Mesenchymal stem cell (in vitro differentiated cells and primary cell): ENCODE measurements around the gene PSPH.
"Not testable (repeated sequence)": the region's sequence is repeated elsewhere in the genome, so short reads cannot be mapped to it uniquely, and the experiment has no call there.

Experiments used
- DNase-seq: peaks from one replicate; pipeline ENCODE4 v3.0.0-alpha.2; 2013
- H2AFZ ChIP-seq: one replicate; pipeline ENCODE4 v1.6.1; 2013; ENCODE audit warnings: low read depth, mild to moderate bottlenecking, control low read depth, inconsistent platforms, low read length, moderate library complexity
- H2AK5ac ChIP-seq: 2 replicates; pipeline ENCODE4 v1.6.1; 2013; ENCODE audit warnings: low read length, moderate library complexity, mild to moderate bottlenecking, inconsistent platforms; ENCODE audit not compliant: severe bottlenecking
- H2BK120ac ChIP-seq: one replicate; pipeline ENCODE4 v1.6.1; 2013; ENCODE audit warnings: low read depth, mild to moderate bottlenecking, inconsistent platforms, low read length, moderate library complexity
- H2BK12ac ChIP-seq, 2 experiments: one replicate each; pipeline ENCODE4 v1.6.1; 2013; ENCODE audit warnings: inconsistent platforms in 2 of 2, low read length in 2 of 2, mild to moderate bottlenecking in 2 of 2, moderate library complexity in 2 of 2, control low read depth in 1 of 2
- H2BK15ac ChIP-seq: one replicate; pipeline ENCODE4 v1.6.1; 2013; ENCODE audit warnings: mild to moderate bottlenecking, low read depth, inconsistent platforms; ENCODE audit not compliant: poor library complexity, severe bottlenecking
- H2BK5ac ChIP-seq: 2 replicates; pipeline ENCODE4 v1.6.1; 2013; ENCODE audit warnings: low read depth, mild to moderate bottlenecking, low read length, control low read depth, inconsistent platforms; ENCODE audit not compliant: poor library complexity, severe bottlenecking
- H3K14ac ChIP-seq, 2 experiments: one replicate each; pipeline ENCODE4 v1.6.1; 2013; ENCODE audit warnings: inconsistent platforms in 2 of 2, low read length in 2 of 2, control low read depth in 1 of 2, mild to moderate bottlenecking in 1 of 2, moderate library complexity in 1 of 2
- H3K18ac ChIP-seq, 2 experiments: one replicate each; pipeline ENCODE4 v1.6.1; 2013; ENCODE audit warnings: inconsistent platforms in 2 of 2, low read length in 2 of 2, control low read depth in 1 of 2, low read depth in 1 of 2, mild to moderate bottlenecking in 1 of 2
- H3K23ac ChIP-seq, 2 experiments: one replicate each; pipeline ENCODE4 v1.6.1; 2013; ENCODE audit warnings: inconsistent platforms in 2 of 2, low read length in 2 of 2, mild to moderate bottlenecking in 2 of 2, moderate library complexity in 2 of 2, control low read depth in 1 of 2
- H3K27ac ChIP-seq: 2 replicates; pipeline ENCODE4 v1.5.1; 2013; ENCODE audit warnings: mild to moderate bottlenecking, moderate library complexity, low read length, control low read depth, inconsistent platforms; ENCODE audit not compliant: poor library complexity, severe bottlenecking
- H3K27me3 ChIP-seq, 2 experiments: 2 replicates each; pipeline versions ENCODE4 v1.6.1 to v1.7.0; 2013; ENCODE audit warnings: low read length in 2 of 2, mild to moderate bottlenecking in 2 of 2, moderate library complexity in 2 of 2, control low read depth in 1 of 2, inconsistent platforms in 1 of 2; ENCODE audit not compliant: control insufficient read depth in 1 of 2, insufficient read depth in 1 of 2
- H3K36me3 ChIP-seq, 2 experiments: 2 replicates each; pipeline versions ENCODE4 v1.6.1 to v1.7.0; 2013; ENCODE audit warnings: low read length in 2 of 2, control low read depth in 1 of 2, inconsistent platforms in 1 of 2, low read depth in 1 of 2, mild to moderate bottlenecking in 1 of 2; ENCODE audit not compliant: insufficient read depth in 2 of 2, control insufficient read depth in 1 of 2
- H3K4ac ChIP-seq, 2 experiments: one replicate each; pipeline ENCODE4 v1.6.1; 2013; ENCODE audit warnings: inconsistent platforms in 2 of 2, low read length in 2 of 2, mild to moderate bottlenecking in 2 of 2, moderate library complexity in 2 of 2, control low read depth in 1 of 2, low read depth in 1 of 2
- H3K4me1 ChIP-seq: 2 replicates; pipeline ENCODE4 v1.6.1; 2013; ENCODE audit warnings: low read depth, low read length, control low read depth; ENCODE audit not compliant: control insufficient read depth, insufficient read depth
- H3K4me2 ChIP-seq: 2 replicates; pipeline ENCODE4 v1.6.1; 2013; ENCODE audit warnings: low read length, mild to moderate bottlenecking, inconsistent platforms; ENCODE audit not compliant: poor library complexity, severe bottlenecking
- H3K4me3 ChIP-seq, 2 experiments: 2 replicates each; pipeline versions ENCODE4 v1.5.1 to v1.7.0; 2013; ENCODE audit warnings: low read length in 2 of 2, mild to moderate bottlenecking in 2 of 2, control low read depth in 1 of 2, low read depth in 1 of 2; ENCODE audit not compliant: insufficient read depth in 1 of 2
- H3K79me1 ChIP-seq: replicated peaks from 2 replicates; pipeline ENCODE4 v1.6.1; 2013; ENCODE audit warnings: mild to moderate bottlenecking, control low read depth, low read length, inconsistent platforms; ENCODE audit not compliant: poor library complexity, severe bottlenecking
- H3K9ac ChIP-seq: 2 replicates; pipeline ENCODE4 v1.7.0; 2013; ENCODE audit warnings: mild to moderate bottlenecking, low read length, moderate library complexity
- H3K9me3 ChIP-seq: 2 replicates; pipeline ENCODE4 v1.7.0; 2013; ENCODE audit warnings: mild to moderate bottlenecking, low read length; ENCODE audit not compliant: control insufficient read depth
- H4K8ac ChIP-seq: one replicate; pipeline ENCODE4 v1.6.1; 2013; ENCODE audit warnings: inconsistent platforms, mild to moderate bottlenecking, low read length, moderate library complexity
- H4K91ac ChIP-seq: one replicate; pipeline ENCODE4 v1.6.1; 2013; ENCODE audit warnings: mild to moderate bottlenecking, low read length, inconsistent platforms
- WGBS: methylation state at CpG from one replicate; pipeline ENCODE4 v1.1.7; 2013; ENCODE audit warnings: mixed read lengths; 5-methylcytosine and 5-hydroxymethylcytosine counted together

PSPH gene

DNA sequence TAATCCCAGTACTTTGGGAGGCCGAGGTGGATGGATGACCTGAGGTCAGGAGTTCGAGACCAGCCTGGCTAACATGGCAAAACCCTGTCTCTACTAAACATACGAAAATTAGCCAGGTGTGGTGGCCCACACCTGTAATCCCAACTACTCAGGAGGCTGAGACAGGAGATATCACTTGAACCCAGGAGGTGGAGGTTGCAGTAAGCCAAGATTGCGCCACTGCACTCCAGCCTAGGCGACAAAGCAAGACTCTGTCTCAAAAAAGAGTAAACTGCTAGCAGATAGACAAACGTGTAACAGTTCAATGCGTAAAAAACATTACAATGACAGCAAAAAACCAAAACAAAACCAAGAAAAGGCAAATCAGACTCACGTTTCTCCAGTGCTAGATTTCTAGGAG, 19.7 kb downstream of the PSPH start:
- DNase-seq, H3K9me3 ChIP-seq, H2AFZ ChIP-seq, H4K8ac ChIP-seq, H2BK12ac ChIP-seq, H3K9ac ChIP-seq, H3K18ac ChIP-seq, H3K14ac ChIP-seq, H3K27ac ChIP-seq, H2BK15ac ChIP-seq, H3K23ac ChIP-seq, H2BK5ac ChIP-seq, H3K27me3 ChIP-seq, H3K4me3 ChIP-seq, H4K91ac ChIP-seq, H3K4me2 ChIP-seq, H2BK120ac ChIP-seq, H3K4me1 ChIP-seq, H2AK5ac ChIP-seq: not testable (repeated sequence)
- WGBS, result 83% methylated on average over 8 of the region's 8 CpGs
- peaks cover 12% of the 10 kb centered on the region for H3K79me1 ChIP-seq
- peaks cover 10 to 37% of the 10 kb centered on the region in 2 experiments for H3K36me3 ChIP-seq
- peak overlapping the region in 1 of 2 experiments; percentile 13 for H3K4ac ChIP-seq

GRCh38 chr7:56030340-56030739, 20.9 kb downstream of the PSPH start:
- peaks cover 3% of the 10 kb centered on the region for H3K4me1 ChIP-seq
- no peak overlapping the region for H4K8ac ChIP-seq
- H3K9me3 ChIP-seq, result no peaks in the 10 kb centered on the region
- no peak overlapping the region for H2AK5ac ChIP-seq
- H3K23ac ChIP-seq, result no peak overlapping the region
- no peak overlapping the region for H3K9ac ChIP-seq
- H3K27ac ChIP-seq, result no peak overlapping the region
- DNase-seq, result no peak
- H2BK12ac ChIP-seq, result no peak overlapping the region
- H3K4ac ChIP-seq, result no peak overlapping the region
- H2BK120ac ChIP-seq, result no peak overlapping the region
- H3K18ac ChIP-seq, result no peak overlapping the region
- no peak overlapping the region for H3K4me3 ChIP-seq
- H3K79me1 ChIP-seq, result peaks cover 11% of the 10 kb centered on the region
- no peak overlapping the region for H3K14ac ChIP-seq
- H2AFZ ChIP-seq, result no peak overlapping the region
- H3K4me2 ChIP-seq, result no peak overlapping the region
- H3K27me3 ChIP-seq, result no peaks in the 10 kb centered on the region
- no peak overlapping the region for H2BK5ac ChIP-seq
- no peak overlapping the region for H4K91ac ChIP-seq
- no peak overlapping the region for H2BK15ac ChIP-seq
- WGBS, result 95% methylated on average over 8 of the region's 8 CpGs
- H3K36me3 ChIP-seq, result peaks cover 10 to 38% of the 10 kb centered on the region in 2 experiments

DNA sequence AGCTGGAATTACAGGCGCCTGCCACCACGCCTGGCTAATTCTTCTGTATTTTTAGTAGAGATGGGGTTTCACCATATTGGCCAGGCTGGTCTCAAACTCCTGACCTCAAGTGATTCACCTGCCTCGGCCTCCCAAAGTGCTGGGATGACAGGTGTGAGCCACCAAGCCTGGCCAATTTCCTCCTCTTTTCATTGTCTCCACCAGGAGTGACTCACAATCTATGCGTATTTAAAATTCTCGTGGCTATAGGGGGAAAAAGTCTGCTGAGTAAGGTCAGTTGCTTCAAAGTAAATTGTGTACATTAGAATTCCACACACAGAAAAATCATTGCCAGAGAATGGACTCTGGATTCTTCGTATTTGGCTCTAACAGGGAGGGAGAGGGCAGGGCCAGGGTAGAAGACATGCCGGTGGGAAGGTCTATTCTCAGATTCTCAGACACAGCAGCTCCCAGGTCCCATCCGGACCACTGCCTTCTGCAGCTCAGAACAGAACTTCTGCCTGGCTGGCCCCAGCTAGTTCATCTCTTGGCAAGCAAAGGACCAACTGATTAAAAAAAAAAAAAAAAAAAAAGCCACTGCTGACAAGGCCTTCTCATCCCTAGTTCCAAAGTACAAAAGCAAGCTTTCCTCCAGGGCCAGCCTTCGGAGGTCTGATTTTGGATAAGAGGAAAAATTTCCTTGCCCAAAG, 22.2 kb downstream of the PSPH start:
- WGBS, result 65% methylated on average over 7 of the region's 9 CpGs
- H3K79me1 ChIP-seq, result peaks cover 10% of the 10 kb centered on the region
- no peak overlapping the region for H2AFZ ChIP-seq
- no peak overlapping the region for H3K4me3 ChIP-seq
- H2AK5ac ChIP-seq, result no peak overlapping the region
- H3K14ac ChIP-seq, result no peak overlapping the region
- no peak overlapping the region for H2BK5ac ChIP-seq
- no peak overlapping the region for H2BK120ac ChIP-seq
- H4K91ac ChIP-seq, result no peak overlapping the region
- no peaks in the 10 kb centered on the region for H3K9me3 ChIP-seq
- no peak overlapping the region for H3K23ac ChIP-seq
- DNase-seq, result peak; percentile 64
- H3K27me3 ChIP-seq, result no peaks in the 10 kb centered on the region
- H3K4me2 ChIP-seq, result no peak overlapping the region
- peaks cover 10 to 38% of the 10 kb centered on the region in 2 experiments for H3K36me3 ChIP-seq
- no peak overlapping the region for H2BK12ac ChIP-seq
- no peak overlapping the region for H3K4ac ChIP-seq
- no peak overlapping the region for H3K27ac ChIP-seq
- peaks cover 3% of the 10 kb centered on the region for H3K4me1 ChIP-seq
- no peak overlapping the region for H3K18ac ChIP-seq
- no peak overlapping the region for H4K8ac ChIP-seq
- no peak overlapping the region for H2BK15ac ChIP-seq
- no peak overlapping the region for H3K9ac ChIP-seq

- H3K27me3 ChIP-seq, result no peaks in the 10 kb centered on the region
- H3K4me2 ChIP-seq, result no peak overlapping the region
- DNase-seq, result no peak
- H4K91ac ChIP-seq, result no peak overlapping the region
- no peak overlapping the region for H3K4me3 ChIP-seq
- H3K36me3 ChIP-seq, result peaks cover 13 to 32% of the 10 kb centered on the region in 2 experiments
- no peak overlapping the region for H3K9ac ChIP-seq
- H3K9me3 ChIP-seq, result no peaks in the 10 kb centered on the region
- peaks cover 12% of the 10 kb centered on the region for H3K79me1 ChIP-seq
- no peak overlapping the region for H2AFZ ChIP-seq
- H3K14ac ChIP-seq, result no peak overlapping the region
- H2AK5ac ChIP-seq, result no peak overlapping the region
- no peak overlapping the region for H4K8ac ChIP-seq
- no peak overlapping the region for H2BK120ac ChIP-seq
- H3K4ac ChIP-seq, result no peak overlapping the region
- H2BK15ac ChIP-seq, result no peak overlapping the region
- no peaks in the 10 kb centered on the region for H3K4me1 ChIP-seq
- no peak overlapping the region for H2BK5ac ChIP-seq
- H2BK12ac ChIP-seq, result no peak overlapping the region
- no peak overlapping the region for H3K18ac ChIP-seq
- H3K23ac ChIP-seq, result no peak overlapping the region
- no peak overlapping the region for H3K27ac ChIP-seq
- 0% methylated on average over 1 of the region's 2 CpGs for WGBS
These were observed 24.7 kb downstream of the PSPH start for GRCh38 chr7:56026538-56026937.
